NB4 (cell line): ENCODE measurements around the gene C10orf71.
A peak's percentile ranks its signal among the peaks of the same experiment; 100 is the strongest.

Source experiments
- MYC ChIP-seq: IDR thresholded peaks from 2 replicates; pipeline ENCODE4 v1.6.1; 2011; ENCODE audit warnings: low read depth, low read length
- POLR2A ChIP-seq: IDR thresholded peaks from 2 replicates; pipeline ENCODE4 v1.6.1; 2011; ENCODE audit warnings: mild to moderate bottlenecking; ENCODE audit not compliant: insufficient read length; ENCODE audit errors: extremely low read depth
- TF ChIP-seq, protein P1 (sequence below): IDR thresholded peaks from one replicate; pipeline ENCODE4 v1.5.1; 2012; ENCODE audit warnings: low read depth, low read length
- TF ChIP-seq, protein P2 (sequence below): IDR thresholded peaks from 2 replicates; pipeline ENCODE4 v1.6.1; 2011; ENCODE audit warnings: low read depth, low read length

DNA sequence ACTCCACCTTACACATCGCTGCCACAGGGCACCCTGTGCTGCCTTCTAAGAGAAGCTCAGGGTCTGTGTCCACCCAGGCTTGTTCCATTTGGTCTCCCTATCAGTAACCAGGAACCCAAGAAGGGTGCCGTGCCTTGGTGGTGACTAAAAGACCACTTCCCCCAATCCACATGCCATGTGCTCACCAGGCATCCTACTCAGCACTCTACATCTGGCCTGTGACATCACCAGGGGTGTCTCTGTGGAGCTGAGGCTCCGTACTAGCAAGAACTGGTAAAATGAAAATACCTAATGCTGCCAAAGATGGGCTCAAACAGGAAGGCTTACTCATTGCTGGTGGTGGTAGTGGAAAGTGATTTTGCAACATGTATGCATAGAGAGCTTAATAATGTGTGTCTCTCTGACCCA, 19.0 kb upstream of the C10orf71 start:
- TF ChIP-seq, protein P1, sequence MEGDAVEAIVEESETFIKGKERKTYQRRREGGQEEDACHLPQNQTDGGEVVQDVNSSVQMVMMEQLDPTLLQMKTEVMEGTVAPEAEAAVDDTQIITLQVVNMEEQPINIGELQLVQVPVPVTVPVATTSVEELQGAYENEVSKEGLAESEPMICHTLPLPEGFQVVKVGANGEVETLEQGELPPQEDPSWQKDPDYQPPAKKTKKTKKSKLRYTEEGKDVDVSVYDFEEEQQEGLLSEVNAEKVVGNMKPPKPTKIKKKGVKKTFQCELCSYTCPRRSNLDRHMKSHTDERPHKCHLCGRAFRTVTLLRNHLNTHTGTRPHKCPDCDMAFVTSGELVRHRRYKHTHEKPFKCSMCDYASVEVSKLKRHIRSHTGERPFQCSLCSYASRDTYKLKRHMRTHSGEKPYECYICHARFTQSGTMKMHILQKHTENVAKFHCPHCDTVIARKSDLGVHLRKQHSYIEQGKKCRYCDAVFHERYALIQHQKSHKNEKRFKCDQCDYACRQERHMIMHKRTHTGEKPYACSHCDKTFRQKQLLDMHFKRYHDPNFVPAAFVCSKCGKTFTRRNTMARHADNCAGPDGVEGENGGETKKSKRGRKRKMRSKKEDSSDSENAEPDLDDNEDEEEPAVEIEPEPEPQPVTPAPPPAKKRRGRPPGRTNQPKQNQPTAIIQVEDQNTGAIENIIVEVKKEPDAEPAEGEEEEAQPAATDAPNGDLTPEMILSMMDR: no peak
- no peak for TF ChIP-seq POLR2A
- TF ChIP-seq, protein P2, sequence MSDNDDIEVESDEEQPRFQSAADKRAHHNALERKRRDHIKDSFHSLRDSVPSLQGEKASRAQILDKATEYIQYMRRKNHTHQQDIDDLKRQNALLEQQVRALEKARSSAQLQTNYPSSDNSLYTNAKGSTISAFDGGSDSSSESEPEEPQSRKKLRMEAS: peak; percentile 96
- peak; percentile 92 for TF ChIP-seq MYC
